Stimulated activated CD4-positive, alpha-beta T cell treated with anti-CD3 and anti-CD28 coated beads, Interleukin-2, amount 100 ng/mL, for 4 hours (primary cell): Measurements from ENCODE around the gene CFAP97D1.

ENCODE experiments used
- DNase-seq: peaks from one replicate; pipeline ENCODE4 v3.0.0-alpha.2; 2020; ENCODE audit warnings: low read depth

Gene CFAP97D1

DNA sequence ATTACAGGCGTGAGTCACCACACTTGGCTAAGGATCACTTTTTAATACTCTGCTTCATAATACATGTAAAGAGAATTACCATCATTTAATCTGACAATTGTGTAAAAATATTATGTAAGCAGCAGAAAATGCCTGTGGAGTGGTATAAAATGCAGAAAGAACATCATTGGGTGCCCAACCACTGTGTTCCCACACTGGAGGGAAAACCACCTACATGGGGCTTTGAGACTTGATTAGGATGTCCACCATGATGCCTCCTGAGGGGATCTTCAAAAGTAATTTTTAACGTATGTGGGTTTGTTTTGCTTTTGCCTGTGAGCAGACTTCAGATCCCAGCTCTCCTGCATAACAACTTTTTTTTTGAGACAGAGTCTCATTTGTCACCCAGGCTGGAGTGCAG is 18.8 kb downstream of the CFAP97D1 start:
- DNase-seq, result no peak

GRCh38 chr17:43800736-43801135 is 20.5 kb downstream of the CFAP97D1 start:
- no peak for DNase-seq

GRCh38 chr17:43801844-43802243 is 21.6 kb downstream of the CFAP97D1 start:
- DNase-seq, result no peak

GRCh38 chr17:43803758-43804157 is 23.5 kb downstream of the CFAP97D1 start:
- no peak for DNase-seq

- DNase-seq, result no peak
Measured at GRCh38 chr17:43805117-43805516, 24.9 kb downstream of the CFAP97D1 start.

GRCh38 chr17:43808076-43808475 is 27.8 kb downstream of the CFAP97D1 start:
- DNase-seq, result no peak

DNA sequence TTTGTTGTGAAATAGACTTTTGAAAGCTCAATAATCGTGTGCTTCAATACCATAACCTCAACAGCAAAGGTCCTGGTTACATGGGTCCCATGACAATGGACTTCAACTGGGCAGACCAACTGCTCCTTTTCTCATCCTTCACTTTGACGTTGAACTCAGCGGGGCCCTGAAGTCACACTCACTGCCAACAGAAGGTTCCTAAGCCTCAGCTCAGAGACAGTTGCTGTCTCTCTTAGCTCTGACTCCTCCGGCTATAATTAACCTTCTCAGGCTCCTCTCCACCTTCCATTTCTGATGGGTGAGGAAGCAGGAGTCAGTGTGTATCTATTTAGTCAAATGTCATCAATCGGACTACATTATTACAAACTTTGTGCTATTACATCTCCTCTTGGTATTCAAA is 28.9 kb downstream of the CFAP97D1 start:
- DNase-seq, result no peak

GRCh38 chr17:43810226-43810715 is 30.0 kb downstream of the CFAP97D1 start:
- DNase-seq, result no peak

DNA sequence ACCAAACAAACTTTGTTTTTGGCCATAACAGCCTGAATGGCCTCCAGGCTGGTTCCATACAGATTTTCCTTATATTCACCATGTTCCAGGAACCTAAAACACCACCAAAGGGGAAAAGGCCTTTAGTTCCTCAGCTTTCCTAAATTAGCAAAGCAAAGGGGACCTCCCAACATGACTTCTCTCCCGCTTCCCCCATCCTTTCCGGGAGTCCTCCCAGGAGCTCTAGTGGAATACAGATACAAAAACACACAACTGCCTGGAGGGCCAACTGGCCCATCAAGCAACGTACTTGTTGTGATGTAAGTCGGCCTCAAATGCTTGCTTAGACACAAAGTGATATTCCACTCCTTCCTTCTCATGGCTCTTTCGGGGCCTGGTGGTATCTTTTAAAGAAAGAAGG is 30.6 kb downstream of the CFAP97D1 start:
- no peak for DNase-seq

DNA sequence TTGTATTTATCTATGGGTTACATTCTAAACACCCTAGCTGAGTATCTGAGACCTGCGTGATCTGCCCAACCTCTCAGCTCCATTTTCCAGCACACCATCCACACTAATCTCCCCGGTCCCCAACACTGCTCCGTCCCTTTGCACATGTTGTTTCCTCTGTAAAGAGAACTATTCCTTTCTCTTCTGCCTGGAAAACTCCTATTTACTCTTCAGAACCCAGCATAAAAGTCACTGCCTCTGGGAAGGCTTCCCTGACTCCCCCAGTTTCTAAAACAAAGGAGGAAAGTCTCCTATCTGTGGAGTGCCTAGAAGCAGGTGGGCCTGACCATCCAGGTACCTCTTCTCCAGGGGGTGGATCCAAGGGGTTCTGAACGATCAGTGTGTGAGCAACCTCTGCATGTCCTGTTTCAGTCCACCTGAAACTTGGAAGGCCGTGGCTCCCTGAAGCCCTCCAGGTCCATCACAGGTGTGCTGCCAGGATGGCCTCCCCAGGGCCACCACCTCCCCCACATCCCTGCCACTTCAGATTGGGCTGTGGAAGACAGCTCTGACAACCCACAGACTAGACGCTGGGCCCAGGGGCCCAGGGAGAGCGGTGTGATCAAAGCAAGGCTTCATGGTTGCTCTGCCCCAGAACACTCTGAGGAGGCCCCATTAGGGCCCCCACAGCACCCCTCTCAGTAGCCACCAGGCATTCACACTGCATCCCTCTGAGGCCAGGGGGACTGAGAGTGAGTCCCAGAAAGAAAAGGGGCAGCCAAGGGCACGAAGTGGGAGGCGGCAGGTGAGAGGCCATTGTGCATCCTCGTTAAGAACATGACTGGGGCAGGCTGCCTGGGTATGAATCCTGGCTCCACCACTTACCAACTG is 32.4 kb downstream of the CFAP97D1 start:
- DNase-seq, result no peak

GRCh38 chr17:43813386-43813785 is 33.2 kb downstream of the CFAP97D1 start:
- DNase-seq, result no peak

GRCh38 chr17:43814026-43814425 is 33.8 kb downstream of the CFAP97D1 start:
- DNase-seq, result no peak

GRCh38 chr17:43814714-43815113 is 34.5 kb downstream of the CFAP97D1 start:
- DNase-seq, result no peak

DNA sequence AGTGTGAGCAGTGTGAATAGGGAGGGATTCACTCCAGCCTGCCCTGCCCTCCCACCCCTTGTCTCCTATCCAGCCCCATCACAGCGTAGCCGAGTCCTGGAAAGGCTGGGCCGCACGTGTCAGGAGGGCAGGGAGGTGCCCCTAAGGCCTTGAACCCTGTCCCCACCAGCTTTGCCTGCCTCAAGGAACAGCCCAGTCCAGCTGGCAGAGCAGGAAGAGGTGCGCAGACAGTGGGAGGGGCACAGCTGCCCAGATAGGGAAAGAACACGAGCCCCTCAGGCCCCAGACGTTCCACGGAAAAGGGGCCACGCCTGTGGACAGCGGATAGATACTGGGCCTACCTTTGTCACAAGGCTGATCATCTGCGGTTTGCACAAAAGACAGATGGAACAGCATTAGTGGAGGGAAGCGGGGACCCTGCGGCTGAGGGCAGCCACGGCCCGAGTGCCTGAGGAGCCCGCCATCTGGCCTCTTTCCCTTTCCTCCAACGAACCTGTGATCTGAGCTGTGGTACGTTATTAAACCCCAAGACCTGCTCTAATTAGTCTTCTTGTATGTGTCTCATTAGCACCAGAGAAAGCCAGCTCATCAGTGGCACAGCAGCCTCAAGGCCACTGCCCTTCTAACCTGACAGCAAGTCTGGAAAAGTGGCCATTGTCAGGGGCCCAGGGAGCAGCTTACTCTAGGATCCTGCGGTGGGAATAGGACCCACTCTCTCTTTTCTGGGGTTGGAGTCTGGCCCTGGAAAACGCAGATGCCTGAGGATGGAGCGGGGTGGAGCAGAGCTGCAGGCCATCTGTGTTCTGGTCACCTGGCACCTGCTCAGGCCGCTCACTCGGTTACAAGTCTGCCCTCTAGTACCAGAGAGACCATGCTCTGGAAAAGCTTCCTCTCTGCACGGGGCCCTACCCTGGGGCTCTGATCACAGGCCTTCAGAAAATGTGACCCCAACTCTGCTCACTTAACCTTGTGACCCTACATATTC is 36.4 kb downstream of the CFAP97D1 start:
- DNase-seq, result no peak

DNA sequence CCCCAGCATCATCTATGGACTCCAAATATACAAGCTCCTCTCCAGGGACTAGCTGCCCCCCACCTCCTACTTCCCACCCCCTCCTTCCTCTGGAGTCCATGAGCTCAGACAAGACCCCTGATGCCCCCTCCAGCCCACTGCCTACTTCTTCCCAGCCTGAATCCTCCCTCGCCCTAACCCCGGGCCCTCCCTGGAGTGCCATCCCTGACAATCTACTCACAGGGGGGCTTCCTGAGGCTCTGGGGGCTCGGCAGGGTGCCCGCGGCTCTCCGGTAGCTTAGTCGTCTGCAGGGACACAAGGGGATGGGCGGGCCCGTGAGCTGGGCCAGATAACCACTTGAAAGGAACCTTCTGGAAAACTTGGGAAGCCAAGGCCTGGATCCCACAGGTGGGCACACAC is 37.6 kb downstream of the CFAP97D1 start:
- no peak for DNase-seq

GRCh38 chr17:43818966-43819365 is 38.7 kb downstream of the CFAP97D1 start:
- no peak for DNase-seq

DNA sequence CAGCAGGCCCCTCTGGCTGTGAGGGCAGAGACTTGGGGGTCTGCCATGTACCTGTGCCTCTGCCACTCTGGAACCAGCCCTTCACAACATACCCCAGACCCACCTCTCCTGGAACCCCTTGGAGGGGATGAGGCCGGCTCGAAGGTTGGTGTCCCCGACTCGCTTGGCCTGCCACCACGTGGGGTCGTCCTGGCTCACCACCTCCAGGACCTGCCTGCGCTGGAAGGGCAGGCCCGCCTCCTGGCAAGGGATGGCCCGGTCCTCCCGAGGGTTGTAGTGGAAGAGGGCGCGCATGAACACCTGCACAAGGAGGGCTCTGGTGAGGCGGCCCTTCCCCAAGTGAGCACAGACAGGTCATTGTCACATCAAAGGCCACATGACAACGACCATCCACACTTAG is 40.5 kb downstream of the CFAP97D1 start:
- DNase-seq, result no peak

- DNase-seq, result no peak
Measured at GRCh38 chr17:43822570-43823190, 42.4 kb downstream of the CFAP97D1 start.

DNA sequence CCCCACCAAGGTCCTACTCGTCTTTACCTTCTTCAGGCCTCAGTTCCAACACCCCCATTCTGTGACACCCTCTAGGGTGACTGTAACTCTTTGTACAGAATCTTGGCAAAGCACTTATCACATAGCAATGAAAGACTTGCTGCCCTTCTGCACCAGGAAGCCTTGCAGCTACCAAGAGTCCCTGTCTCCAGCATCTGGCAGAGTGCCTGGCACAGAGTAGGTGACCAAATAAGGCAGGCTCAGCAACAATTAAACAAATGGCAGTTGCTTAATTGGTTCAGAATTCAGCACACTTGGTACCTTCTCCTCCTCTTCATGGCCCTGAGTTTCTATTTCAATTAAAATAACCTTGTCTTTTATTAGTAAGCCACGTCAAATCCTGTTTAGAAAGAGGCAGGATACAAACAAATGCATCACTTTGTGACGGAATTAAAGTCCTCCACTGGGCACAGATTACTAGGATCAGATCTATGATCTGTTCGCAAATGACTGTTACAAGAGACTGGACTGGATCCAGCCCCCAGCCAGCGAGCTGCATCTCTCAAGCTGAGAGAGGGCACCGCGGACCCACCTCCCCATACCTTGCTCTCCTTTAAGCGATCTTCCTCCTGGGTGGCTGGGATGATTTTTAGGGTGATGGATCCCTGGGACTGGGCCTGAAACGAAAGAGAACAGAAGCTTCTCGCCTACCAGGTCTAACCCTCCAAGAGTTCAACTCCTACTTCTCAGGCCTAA is 43.3 kb downstream of the CFAP97D1 start:
- no peak for DNase-seq

DNA sequence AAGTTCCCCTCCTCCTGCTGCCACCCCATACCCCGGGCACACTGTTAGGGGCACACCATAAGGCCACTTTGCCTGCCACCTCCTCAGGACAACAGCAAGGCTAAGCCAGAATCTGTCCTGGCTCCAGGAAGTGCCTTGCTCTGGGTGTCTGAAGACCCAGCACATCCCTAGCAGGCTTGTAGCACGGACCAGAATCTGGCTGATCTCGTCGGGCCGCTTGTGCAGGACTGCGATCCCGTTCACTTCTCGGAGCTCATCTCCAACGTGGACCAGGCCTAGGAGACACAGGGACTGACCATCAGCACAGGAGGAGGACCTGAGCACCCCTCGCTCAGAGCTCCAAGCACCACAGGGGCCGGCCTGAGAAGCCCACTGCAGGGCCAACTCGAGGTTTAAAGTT is 45.3 kb downstream of the CFAP97D1 start:
- DNase-seq, result no peak

DNA sequence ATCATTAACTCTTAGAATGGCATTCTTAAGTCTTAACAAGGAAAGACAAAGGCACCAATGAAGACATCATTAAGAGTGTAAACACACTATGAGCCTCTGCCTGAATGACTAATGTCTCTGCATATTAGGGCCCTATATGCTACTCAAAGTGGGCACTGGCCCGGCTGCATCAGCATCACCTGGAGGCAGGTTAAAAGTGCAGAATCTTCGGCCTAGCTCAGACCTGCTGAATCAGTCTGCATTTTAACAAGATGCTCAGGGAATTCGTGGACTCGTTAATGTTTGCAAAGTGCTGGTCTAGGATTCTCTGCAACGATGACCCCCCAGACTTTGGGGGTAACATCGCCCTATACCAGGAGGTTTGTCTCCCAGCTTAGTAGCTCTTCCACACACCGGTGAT is 46.0 kb downstream of the CFAP97D1 start:
- no peak for DNase-seq

DNA sequence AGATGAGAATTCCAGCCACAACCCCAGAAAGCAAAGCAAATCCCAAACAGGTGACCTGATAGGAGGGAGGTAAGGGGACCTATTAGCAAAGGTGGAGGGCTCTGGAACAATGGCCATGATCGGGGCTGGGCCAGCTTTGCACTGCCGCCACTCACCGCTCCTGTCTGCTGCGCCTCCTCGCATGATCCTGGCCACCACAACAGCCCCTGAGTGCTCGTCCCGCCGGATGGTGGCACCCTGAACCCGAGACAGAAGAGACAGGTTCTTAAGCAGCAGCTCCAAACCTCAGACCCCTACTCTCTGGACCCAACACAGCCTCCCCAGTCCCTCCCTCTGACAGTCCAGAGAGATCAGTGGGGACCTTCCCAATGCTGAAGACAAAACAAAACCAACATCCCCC is 47.4 kb downstream of the CFAP97D1 start:
- no peak for DNase-seq
